K562 (cell line): ENCODE data around the gene PLEKHS1. TPM values are rescaled to one million over a fixed set of nuclear protein-coding genes. Genes with fewer than 3 reads are reported as not detected.

Experiments used
- ATAC-seq: fragments of 200-7000 bp; cut with Tn5 transposase; 3 replicates; pipeline ENCODE4 v1.9.1; 2020; ENCODE audit warnings: moderate library complexity
- BruUV-seq: library from RNA; stranded (reverse); fragments of 400-500 nt; replicated peaks from 2 replicates; lab custom pipeline; 2021; lab: Mats Ljungman, UMichigan
- CTCF ChIA-PET: fragments of 300-600 bp; formaldehyde crosslinking; extraction: SDS; loops from one replicate; lab custom pipeline; 2021; ENCODE audit warnings: low intra/inter-chr PET ratio; lab: Yijun Ruan, JAX
- POLR2A ChIA-PET: fragments of 300-600, 350-650 bp; sonication (Branson Sonifier 250); formaldehyde crosslinking; extraction: SDS; loops from one replicate; lab custom pipeline; 2021; ENCODE audit warnings: antibody characterized with exemption, inconsistent platforms; lab: Yijun Ruan, JAX
- DNase-seq, 4 experiments: peaks; one replicate each; pipeline versions ENCODE4 v3.0.0 to v3.0.0-alpha.2; 2011 to 2018; ENCODE audit warnings: low spot score in 3 of 4, mixed read lengths in 3 of 4; ENCODE audit errors: extremely low read depth in 1 of 4
- FAIRE-seq: peaks from 2 replicates; lab custom pipeline; 2011; peaks lifted over from hg19 to GRCh38; lab: Jason Lieb, UNC
- H2AFZ ChIP-seq: 2 replicates; pipeline ENCODE4 v1.6.0; 2011; ENCODE audit warnings: low read depth, low read length, control low read depth, inconsistent platforms
- H3K27ac ChIP-seq: fragments of 200-600 bp; 3 replicates; pipeline ENCODE4 v1.8.0; 2011; ENCODE audit warnings: low read depth, mild to moderate bottlenecking, control low read depth, inconsistent platforms, low read length, moderate library complexity, mixed read lengths; ENCODE audit errors: extremely low read depth
- H3K27me3 ChIP-seq, 2 experiments: fragments of 300-600 bp in 1 of 2; 2 replicates in 1 of 2; 3 replicates in 1 of 2; pipeline versions ENCODE4 v1.6.0 to v1.8.0; 2011; ENCODE audit warnings: inconsistent platforms in 2 of 2, low read length in 2 of 2, mild to moderate bottlenecking in 1 of 2, mixed read lengths in 1 of 2, moderate library complexity in 1 of 2; ENCODE audit not compliant: control insufficient read depth in 2 of 2, insufficient read depth in 2 of 2
- H3K36me3 ChIP-seq: fragments of 300-600 bp; 3 replicates; pipeline ENCODE4 v1.8.0; 2011; ENCODE audit warnings: mild to moderate bottlenecking, low read length, inconsistent platforms; ENCODE audit not compliant: control insufficient read depth, insufficient read depth
- H3K4me1 ChIP-seq, 2 experiments: fragments of 200-600 bp in 1 of 2; replicated peaks in 1 of 2; 2 replicates in 1 of 2; 3 replicates in 1 of 2; pipeline versions ENCODE4 v1.5.1 to v1.8.0; 2011; ENCODE audit warnings: inconsistent platforms in 2 of 2, low read length in 2 of 2, mild to moderate bottlenecking in 1 of 2, mixed read lengths in 1 of 2, moderate library complexity in 1 of 2; ENCODE audit not compliant: control insufficient read depth in 2 of 2, insufficient read depth in 2 of 2
- H3K4me2 ChIP-seq: 2 replicates; pipeline ENCODE4 v1.6.1; 2011; ENCODE audit warnings: low read length, control low read depth, inconsistent platforms, mixed read lengths; ENCODE audit not compliant: insufficient read depth
- H3K4me3 ChIP-seq: fragments of 200-600 bp; sonication (generic), shearing (Covaris generic); 2 replicates; pipeline ENCODE4 v1.5.1; 2016; ENCODE audit warnings: control low read depth, inconsistent platforms
- H3K79me2 ChIP-seq: fragments of 200-600 bp; 3 replicates; pipeline ENCODE4 v1.8.0; 2011; ENCODE audit warnings: low read length, inconsistent platforms; ENCODE audit not compliant: control insufficient read depth, insufficient read depth
- H3K9ac ChIP-seq, 2 experiments: 2 replicates each; pipeline versions ENCODE4 v1.6.0 to v1.6.1; 2011; ENCODE audit warnings: low read depth in 2 of 2, low read length in 2 of 2, control low read depth in 1 of 2, inconsistent platforms in 1 of 2, mild to moderate bottlenecking in 1 of 2, mixed read lengths in 1 of 2; ENCODE audit not compliant: insufficient read depth in 1 of 2
- H3K9me1 ChIP-seq: one replicate; pipeline ENCODE4 v1.6.0; 2011; ENCODE audit warnings: inconsistent platforms, mild to moderate bottlenecking, low read length, moderate library complexity; ENCODE audit not compliant: control insufficient read depth, insufficient read depth
- H3K9me3 ChIP-seq: replicated peaks from 2 replicates; pipeline ENCODE4 v1.5.1; 2011; ENCODE audit warnings: low read depth, low read length, inconsistent platforms; ENCODE audit not compliant: control insufficient read depth, insufficient read depth
- H4K20me1 ChIP-seq: replicated peaks from 2 replicates; pipeline ENCODE4 v1.6.1; 2011; ENCODE audit warnings: low read length, inconsistent platforms, mixed read lengths; ENCODE audit not compliant: control insufficient read depth, insufficient read depth
- ARID1B ChIP-seq: fragments of 450-650 bp; IDR thresholded peaks from 2 replicates; pipeline ENCODE4 v1.6.1; 2016; ENCODE audit warnings: antibody characterized with exemption, mild to moderate bottlenecking, inconsistent platforms
- ATF1 ChIP-seq, 2 experiments: fragments of 450-650 bp in 1 of 2; IDR thresholded peaks; 2 replicates each; pipeline ENCODE4 v1.6.1; 2016; ENCODE audit warnings: missing compliant biosample characterization in 1 of 2, missing genetic modification characterization in 1 of 2
- C11orf30 ChIP-seq: fragments of 450-650 bp; IDR thresholded peaks from 2 replicates; pipeline ENCODE4 v1.6.1; 2016; ENCODE audit warnings: low read depth, mild to moderate bottlenecking
- CBFA2T2 ChIP-seq: fragments of 450-650 bp; conservative IDR thresholded peaks from 2 replicates; pipeline ENCODE4 v1.6.1; 2017; ENCODE audit warnings: mild to moderate bottlenecking
- CBFA2T3 ChIP-seq: fragments of 450-650 bp; IDR thresholded peaks from 2 replicates; pipeline ENCODE4 v1.6.1; 2017
- CBX8 ChIP-seq: fragments of 200-600 bp; sonication (generic); IDR thresholded peaks from 2 replicates; pipeline ENCODE4 v1.6.1; 2012; ENCODE audit warnings: borderline replicate concordance, mixed run types, low read depth, mild to moderate bottlenecking, moderate library complexity, mixed read lengths, low read length, control low read depth, inconsistent platforms; ENCODE audit not compliant: poor library complexity, severe bottlenecking; ENCODE audit errors: extremely low read depth
- CTBP1 ChIP-seq: fragments of 450-650 bp; IDR thresholded peaks from 2 replicates; pipeline ENCODE4 v1.6.1; 2016; ENCODE audit warnings: borderline replicate concordance
- GTF2F1 ChIP-seq: IDR thresholded peaks from 2 replicates; pipeline ENCODE4 v1.6.1; 2011; ENCODE audit warnings: low read depth, low read length, improper control_type of control experiment
- HDGF ChIP-seq: fragments of 450-650 bp; IDR thresholded peaks from 2 replicates; pipeline ENCODE4 v1.6.1; 2016
- NCOA1 ChIP-seq: fragments of 450-650 bp; IDR thresholded peaks from 2 replicates; pipeline ENCODE4 v1.6.1; 2016; ENCODE audit warnings: low read depth
- NCOA4 ChIP-seq: fragments of 450-650 bp; IDR thresholded peaks from 2 replicates; pipeline ENCODE4 v1.6.1; 2018; ENCODE audit warnings: mild to moderate bottlenecking; ENCODE audit not compliant: partially characterized antibody
- NCOR1 ChIP-seq: fragments of 450-650 bp; IDR thresholded peaks from 2 replicates; pipeline ENCODE4 v1.6.1; 2016; ENCODE audit warnings: mild to moderate bottlenecking, moderate library complexity
- NKRF ChIP-seq: fragments of 450-650 bp; IDR thresholded peaks from 2 replicates; pipeline ENCODE4 v1.6.1; 2016; ENCODE audit warnings: borderline replicate concordance
- NUFIP1 ChIP-seq: fragments of 450-650 bp; IDR thresholded peaks from 2 replicates; pipeline ENCODE4 v1.6.1; 2018; ENCODE audit not compliant: partially characterized antibody
- RCOR1 ChIP-seq, 2 experiments: IDR thresholded peaks; 2 replicates each; pipeline ENCODE4 v1.6.1; 2012; ENCODE audit warnings: low read depth in 2 of 2, low read length in 2 of 2, borderline replicate concordance in 1 of 2, improper control_type of control experiment in 1 of 2
- RNF2 ChIP-seq: sonication (generic); IDR thresholded peaks from 2 replicates; pipeline ENCODE4 v1.6.1; 2016
- SMARCA4 ChIP-seq: fragments of 450-650 bp; IDR thresholded peaks from 2 replicates; pipeline ENCODE4 v1.6.1; 2016
- STAT5A ChIP-seq: IDR thresholded peaks from 2 replicates; pipeline ENCODE4 v1.6.1; 2012; ENCODE audit warnings: low read length, inconsistent platforms, borderline replicate concordance
- TAL1 ChIP-seq: fragments of 450-650 bp; IDR thresholded peaks from 2 replicates; pipeline ENCODE4 v1.6.1; 2016; ENCODE audit warnings: mild to moderate bottlenecking
- TCF3 ChIP-seq: sonication (generic); formaldehyde crosslinking; IDR thresholded peaks from 2 replicates; pipeline ENCODE4 v1.4.0; 2020; ENCODE audit warnings: mild to moderate bottlenecking, missing genetic modification reagents
- THRB ChIP-seq: fragments of 450-650 bp; formaldehyde crosslinking; conservative IDR thresholded peaks from 2 replicates; pipeline ENCODE4 v1.4.0; 2022; ENCODE audit warnings: mild to moderate bottlenecking, missing genetic modification characterization
- ZNF316 ChIP-seq: fragments of 450-650 bp; IDR thresholded peaks from 2 replicates; pipeline ENCODE4 v1.6.1; 2016
- ZNF445 ChIP-seq: fragments of 250-450 bp; sonication (Bioruptor Pico); IDR thresholded peaks from 2 replicates; pipeline ENCODE4 v1.4.0; 2020; ENCODE audit warnings: low read depth, mild to moderate bottlenecking, moderate library complexity
- ZNF699 ChIP-seq: fragments of 250-450 bp; sonication (Bioruptor Pico); IDR thresholded peaks from 2 replicates; pipeline ENCODE4 v1.8.0; 2021; ENCODE audit warnings: mild to moderate bottlenecking, moderate library complexity; ENCODE audit not compliant: insufficient replicate concordance
- WGBS: fragments of 100-300 bp; shearing (Covaris generic); methylation state at CpG from one replicate; pipeline ENCODE4 v1.1.6; 2016; ENCODE audit warnings: low coverage, mixed read lengths; ENCODE audit not compliant: insufficient coverage; ENCODE audit errors: missing lambda C conversion rate; 5-methylcytosine and 5-hydroxymethylcytosine counted together
- in situ Hi-C: fragments of 300-500 bp; cut with MboI; formaldehyde crosslinking; loops from 4 replicates; pipeline ENCODE4 v1.15.0; 2018; ENCODE audit warnings: inconsistent platforms, mixed read lengths
- intact Hi-C: fragments of 100-400 bp; cut with micrococcal nuclease; formaldehyde crosslinking; loops from 2 replicates; pipeline ENCODE4 v1.14.2; 2022
- polyA plus RNA-seq, 8 experiments: library from polyadenylated mRNA; depleted of rRNA in 4 of 8; stranded (reverse) in 5 of 8; unstranded in 3 of 8; fragments of >200 nt; fragmentation: Nextera tagmentation in 2 of 8; fragmentation: Illumina TruSeq in 1 of 8; extraction: Ambion mirVana in 2 of 8; extraction: Trizol in 1 of 8; gene quantifications; 2 replicates each; pipeline versions ENCODE4 v1.2.1 to v1.2.3, GENCODE V29; 2011 to 2014; ENCODE audit warnings: inconsistent platforms in 1 of 8, missing spikeins in 1 of 8
- total RNA-seq, 7 experiments: library from RNA; depleted of rRNA in 6 of 7; stranded (reverse); fragments of >200 nt in 6 of 7; fragmentation: Illumina TruSeq in 2 of 7; extraction: Trizol in 2 of 7; gene quantifications; 2 replicates each; pipeline versions ENCODE4 v1.2.1 to v1.2.3, GENCODE V29; 2011 to 2021; ENCODE audit warnings: low replicate concordance in 1 of 7

The PLEKHS1 gene
- total and polyA plus RNA-seq, 9 of the 15 experiments (the other 6 are each of a cell fraction or from before 2014, with no cell fraction given), result not detected

GRCh38 chr10:113819989-113820388 is 68.5 kb downstream of the PLEKHS1 start:
- Histone ChIP-seq H3K9me3 (no peaks in the 10 kb centered on the region), H3K36me3 (no peaks in the 10 kb centered on the region), H3K4me1 (peaks cover 13 to 21% of the 10 kb centered on the region in 2 experiments; a peak in 3 of 5 replicates), H3K27ac (no peak overlapping the region; the same call in 2 of the 3 replicates), H3K27me3 (no peaks in the 10 kb centered on the region), H4K20me1 (no peaks in the 10 kb centered on the region), H3K4me3 (no peak overlapping the region), H2AFZ (peak overlapping the region; percentile 74), H3K79me2 (no peaks in the 10 kb centered on the region), H3K9me1 (no peaks in the 10 kb centered on the region), H3K4me2 (peak overlapping the region; percentile 45), H3K9ac (no peak overlapping the region)
- CTCF ChIA-PET, result no interaction called here
- ATAC-seq, result peak; percentile 72
- peak; percentile 67 for FAIRE-seq
- POLR2A ChIA-PET, result no interaction called here
- WGBS, result 6% methylated on average over 3 of the region's 4 CpGs
- in situ Hi-C loops (no loop called here), intact Hi-C loops (no loop called here)
- no TSS peak for BruUV-seq
- peak; percentile 8 to 49 (median 21) for DNase-seq
- TF ChIP-seq THRB (CRISPR knock-in tag) (no peak), CBFA2T2 (peak; percentile 47; the same call in 1 of the 2 replicates), NUFIP1 (no peak), ZNF316 (peak; percentile 85), NCOA4 (no peak), ARID1B (peak; percentile 56), NCOA1 (no peak), NCOR1 (0 out of 2 replicates have a peak, but pooled peaks have one; percentile 18), TCF3 (CRISPR knock-in tag) (peak; percentile 49), RNF2 (no peak), SMARCA4 (0 out of 2 replicates have a peak, but pooled peaks have one; percentile 27), CBFA2T3 (peak; percentile 71), C11orf30 (peak; percentile 80), CBX8 (no peak), TAL1 (peak; percentile 32; the same call in 1 of the 2 replicates), RCOR1 (IDR thresholded peaks at IDR 0.05; ENCODE audit: borderline replicate concordance in 1 of 2, low read depth in 2 of 2, low read length in 2 of 2) (0 out of 4 replicates have a peak, but pooled peaks of 1 of the 2 experiments have one; percentile 17), HDGF (no peak), STAT5A (no peak), GTF2F1 (no peak), NKRF (no peak), ZNF445 (CRISPR knock-in tag) (no peak), ATF1 (CRISPR knock-in tag; IDR thresholded peaks at IDR 0.05) (no peak), ATF1 (tag; IDR thresholded peaks at IDR 0.05) (no peak), CTBP1 (peak; percentile 58; the same call in 1 of the 2 replicates), ZNF699 (CRISPR knock-in tag) (no peak)
